Mesenchymal stem cell (in vitro differentiated cells and primary cell): ENCODE data around the gene UPK3A.

Experiments used
- DNase-seq: peaks from one replicate; pipeline ENCODE4 v3.0.0-alpha.2; 2013
- H2AFZ ChIP-seq: one replicate; pipeline ENCODE4 v1.6.1; 2013; ENCODE audit warnings: low read depth, mild to moderate bottlenecking, control low read depth, inconsistent platforms, low read length, moderate library complexity
- H2AK5ac ChIP-seq: 2 replicates; pipeline ENCODE4 v1.6.1; 2013; ENCODE audit warnings: low read length, moderate library complexity, mild to moderate bottlenecking, inconsistent platforms; ENCODE audit not compliant: severe bottlenecking
- H2BK120ac ChIP-seq: one replicate; pipeline ENCODE4 v1.6.1; 2013; ENCODE audit warnings: low read depth, mild to moderate bottlenecking, inconsistent platforms, low read length, moderate library complexity
- H2BK12ac ChIP-seq, 2 experiments: one replicate each; pipeline ENCODE4 v1.6.1; 2013; ENCODE audit warnings: inconsistent platforms in 2 of 2, low read length in 2 of 2, mild to moderate bottlenecking in 2 of 2, moderate library complexity in 2 of 2, control low read depth in 1 of 2
- H2BK15ac ChIP-seq: one replicate; pipeline ENCODE4 v1.6.1; 2013; ENCODE audit warnings: mild to moderate bottlenecking, low read depth, inconsistent platforms; ENCODE audit not compliant: poor library complexity, severe bottlenecking
- H2BK5ac ChIP-seq: 2 replicates; pipeline ENCODE4 v1.6.1; 2013; ENCODE audit warnings: low read depth, mild to moderate bottlenecking, low read length, control low read depth, inconsistent platforms; ENCODE audit not compliant: poor library complexity, severe bottlenecking
- H3K14ac ChIP-seq, 2 experiments: one replicate each; pipeline ENCODE4 v1.6.1; 2013; ENCODE audit warnings: inconsistent platforms in 2 of 2, low read length in 2 of 2, control low read depth in 1 of 2, mild to moderate bottlenecking in 1 of 2, moderate library complexity in 1 of 2
- H3K18ac ChIP-seq, 2 experiments: one replicate each; pipeline ENCODE4 v1.6.1; 2013; ENCODE audit warnings: inconsistent platforms in 2 of 2, low read length in 2 of 2, control low read depth in 1 of 2, low read depth in 1 of 2, mild to moderate bottlenecking in 1 of 2
- H3K23ac ChIP-seq, 2 experiments: one replicate each; pipeline ENCODE4 v1.6.1; 2013; ENCODE audit warnings: inconsistent platforms in 2 of 2, low read length in 2 of 2, mild to moderate bottlenecking in 2 of 2, moderate library complexity in 2 of 2, control low read depth in 1 of 2
- H3K27ac ChIP-seq: 2 replicates; pipeline ENCODE4 v1.5.1; 2013; ENCODE audit warnings: mild to moderate bottlenecking, moderate library complexity, low read length, control low read depth, inconsistent platforms; ENCODE audit not compliant: poor library complexity, severe bottlenecking
- H3K27me3 ChIP-seq, 2 experiments: 2 replicates each; pipeline versions ENCODE4 v1.6.1 to v1.7.0; 2013; ENCODE audit warnings: low read length in 2 of 2, mild to moderate bottlenecking in 2 of 2, moderate library complexity in 2 of 2, control low read depth in 1 of 2, inconsistent platforms in 1 of 2; ENCODE audit not compliant: control insufficient read depth in 1 of 2, insufficient read depth in 1 of 2
- H3K36me3 ChIP-seq, 2 experiments: 2 replicates each; pipeline versions ENCODE4 v1.6.1 to v1.7.0; 2013; ENCODE audit warnings: low read length in 2 of 2, control low read depth in 1 of 2, inconsistent platforms in 1 of 2, low read depth in 1 of 2, mild to moderate bottlenecking in 1 of 2; ENCODE audit not compliant: insufficient read depth in 2 of 2, control insufficient read depth in 1 of 2
- H3K4ac ChIP-seq, 2 experiments: one replicate each; pipeline ENCODE4 v1.6.1; 2013; ENCODE audit warnings: inconsistent platforms in 2 of 2, low read length in 2 of 2, mild to moderate bottlenecking in 2 of 2, moderate library complexity in 2 of 2, control low read depth in 1 of 2, low read depth in 1 of 2
- H3K4me1 ChIP-seq: 2 replicates; pipeline ENCODE4 v1.6.1; 2013; ENCODE audit warnings: low read depth, low read length, control low read depth; ENCODE audit not compliant: control insufficient read depth, insufficient read depth
- H3K4me2 ChIP-seq: 2 replicates; pipeline ENCODE4 v1.6.1; 2013; ENCODE audit warnings: low read length, mild to moderate bottlenecking, inconsistent platforms; ENCODE audit not compliant: poor library complexity, severe bottlenecking
- H3K4me3 ChIP-seq, 2 experiments: 2 replicates each; pipeline versions ENCODE4 v1.5.1 to v1.7.0; 2013; ENCODE audit warnings: low read length in 2 of 2, mild to moderate bottlenecking in 2 of 2, control low read depth in 1 of 2, low read depth in 1 of 2; ENCODE audit not compliant: insufficient read depth in 1 of 2
- H3K79me1 ChIP-seq: replicated peaks from 2 replicates; pipeline ENCODE4 v1.6.1; 2013; ENCODE audit warnings: mild to moderate bottlenecking, control low read depth, low read length, inconsistent platforms; ENCODE audit not compliant: poor library complexity, severe bottlenecking
- H3K9ac ChIP-seq: 2 replicates; pipeline ENCODE4 v1.7.0; 2013; ENCODE audit warnings: mild to moderate bottlenecking, low read length, moderate library complexity
- H3K9me3 ChIP-seq: 2 replicates; pipeline ENCODE4 v1.7.0; 2013; ENCODE audit warnings: mild to moderate bottlenecking, low read length; ENCODE audit not compliant: control insufficient read depth
- H4K8ac ChIP-seq: one replicate; pipeline ENCODE4 v1.6.1; 2013; ENCODE audit warnings: inconsistent platforms, mild to moderate bottlenecking, low read length, moderate library complexity
- H4K91ac ChIP-seq: one replicate; pipeline ENCODE4 v1.6.1; 2013; ENCODE audit warnings: mild to moderate bottlenecking, low read length, inconsistent platforms
- WGBS: methylation state at CpG from one replicate; pipeline ENCODE4 v1.1.7; 2013; ENCODE audit warnings: mixed read lengths; 5-methylcytosine and 5-hydroxymethylcytosine counted together

Gene UPK3A

DNA sequence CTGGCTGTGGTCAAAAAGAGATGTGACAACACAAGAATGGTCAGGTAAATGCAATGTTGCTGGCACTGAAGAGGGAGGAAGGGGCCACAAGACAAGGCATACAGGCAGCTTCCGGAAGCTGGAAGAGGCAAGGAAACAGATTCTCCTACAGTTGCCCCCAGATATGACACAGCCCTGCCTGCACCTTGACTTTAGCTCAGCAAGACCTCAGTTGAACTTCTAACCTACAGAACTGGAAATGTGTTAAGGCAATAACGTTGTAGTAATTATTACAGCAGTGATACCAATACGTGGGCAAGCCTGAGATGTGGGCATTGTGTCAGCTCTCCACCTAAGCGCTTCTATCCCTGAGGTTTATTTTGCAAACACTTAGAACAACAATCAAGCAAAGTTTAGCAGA lies 39.8 kb upstream of the UPK3A start:
- no peak overlapping the region for H4K8ac ChIP-seq
- H3K18ac ChIP-seq: peak overlapping the region in 1 of 2 experiments; percentile 50
- no peak overlapping the region for H2BK5ac ChIP-seq
- H3K4me2 ChIP-seq: no peak overlapping the region
- H2AFZ ChIP-seq: no peak overlapping the region
- no peak overlapping the region for H2BK120ac ChIP-seq
- H3K4me1 ChIP-seq: peaks cover 25% of the 10 kb centered on the region
- no peaks in the 10 kb centered on the region for H3K27me3 ChIP-seq
- no peak overlapping the region for H3K4me3 ChIP-seq
- 94% methylated on average over 4 of the region's 4 CpGs for WGBS
- no peak overlapping the region for H2BK15ac ChIP-seq
- DNase-seq: no peak
- H2BK12ac ChIP-seq: peak overlapping the region; percentile 3 to 73
- H3K27ac ChIP-seq: no peak overlapping the region
- no peaks in the 10 kb centered on the region for H3K9me3 ChIP-seq
- H3K14ac ChIP-seq: no peak overlapping the region
- peak overlapping the region; percentile 78 for H2AK5ac ChIP-seq
- H3K36me3 ChIP-seq: no peaks in the 10 kb centered on the region
- no peak overlapping the region for H3K9ac ChIP-seq
- H4K91ac ChIP-seq: peak overlapping the region; percentile 34
- peaks cover 4% of the 10 kb centered on the region for H3K79me1 ChIP-seq
- H3K23ac ChIP-seq: no peak overlapping the region
- no peak overlapping the region for H3K4ac ChIP-seq

DNA sequence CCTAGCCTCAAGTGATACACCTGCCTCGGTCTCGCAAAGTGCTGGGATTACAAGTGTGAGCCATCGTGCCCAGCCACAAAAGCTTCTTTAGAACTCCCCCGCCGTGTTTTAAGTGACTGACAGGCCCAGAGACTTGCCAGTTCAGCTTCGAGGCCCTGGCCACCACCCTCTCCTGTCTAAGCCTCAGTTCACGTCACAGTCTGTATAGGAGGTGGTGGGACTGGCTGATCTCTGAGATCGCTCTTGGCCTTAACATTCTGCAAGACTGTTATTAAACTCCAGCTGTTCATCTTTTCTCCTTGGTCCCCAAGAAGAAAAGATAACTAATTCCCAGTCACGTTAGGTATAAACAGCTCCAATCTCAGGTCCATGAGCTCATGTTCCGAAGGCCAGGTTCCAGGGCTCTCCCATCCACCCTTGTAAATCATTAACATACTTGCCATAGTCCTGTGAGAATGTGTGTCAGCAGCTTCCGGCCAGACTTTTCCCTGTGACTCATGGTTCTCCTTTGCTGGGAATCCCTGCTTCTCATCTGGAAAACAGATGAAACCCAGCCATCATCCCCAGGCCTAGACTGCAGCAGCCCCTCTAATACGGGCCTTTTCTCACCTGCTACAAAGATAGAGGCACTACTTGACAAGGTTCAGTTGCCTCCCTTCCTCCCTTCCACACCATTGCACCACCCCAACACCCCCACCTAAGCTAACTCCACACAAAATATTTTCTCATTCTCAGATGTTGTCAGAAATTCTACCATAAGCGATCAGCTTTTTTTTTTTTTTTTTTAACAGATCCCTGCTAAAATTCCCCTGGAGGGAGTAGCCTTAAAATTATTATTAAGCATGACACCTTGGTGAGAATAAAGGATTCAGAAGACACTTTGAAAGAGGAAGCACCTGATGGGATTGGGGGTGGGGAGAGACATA lies 38.4 kb upstream of the UPK3A start:
- no peak overlapping the region for H3K14ac ChIP-seq
- DNase-seq: peak; percentile 99
- H3K23ac ChIP-seq: no peak overlapping the region
- H3K4me3 ChIP-seq: no peak overlapping the region
- peak overlapping the region; percentile 35 to 65 for H3K4ac ChIP-seq
- peak overlapping the region; percentile 47 for H3K4me2 ChIP-seq
- H2BK120ac ChIP-seq: peak overlapping the region; percentile 75
- H3K4me1 ChIP-seq: peaks cover 19% of the 10 kb centered on the region
- H3K36me3 ChIP-seq: no peaks in the 10 kb centered on the region
- H3K18ac ChIP-seq: peak overlapping the region; percentile 74 to 94
- peak overlapping the region; percentile 92 for H2BK5ac ChIP-seq
- no peaks in the 10 kb centered on the region for H3K9me3 ChIP-seq
- peak overlapping the region; percentile 69 for H4K8ac ChIP-seq
- WGBS: 26% methylated on average over 12 of the region's 13 CpGs
- H2BK15ac ChIP-seq: no peak overlapping the region
- H3K27me3 ChIP-seq: no peaks in the 10 kb centered on the region
- H3K27ac ChIP-seq: peak overlapping the region; percentile 99
- no peak overlapping the region for H2AK5ac ChIP-seq
- H3K9ac ChIP-seq: peak overlapping the region; percentile 38
- no peak overlapping the region for H2AFZ ChIP-seq
- no peaks in the 10 kb centered on the region for H3K79me1 ChIP-seq
- peak overlapping the region; percentile 94 for H4K91ac ChIP-seq
- peak overlapping the region; percentile 7 to 97 for H2BK12ac ChIP-seq

DNA sequence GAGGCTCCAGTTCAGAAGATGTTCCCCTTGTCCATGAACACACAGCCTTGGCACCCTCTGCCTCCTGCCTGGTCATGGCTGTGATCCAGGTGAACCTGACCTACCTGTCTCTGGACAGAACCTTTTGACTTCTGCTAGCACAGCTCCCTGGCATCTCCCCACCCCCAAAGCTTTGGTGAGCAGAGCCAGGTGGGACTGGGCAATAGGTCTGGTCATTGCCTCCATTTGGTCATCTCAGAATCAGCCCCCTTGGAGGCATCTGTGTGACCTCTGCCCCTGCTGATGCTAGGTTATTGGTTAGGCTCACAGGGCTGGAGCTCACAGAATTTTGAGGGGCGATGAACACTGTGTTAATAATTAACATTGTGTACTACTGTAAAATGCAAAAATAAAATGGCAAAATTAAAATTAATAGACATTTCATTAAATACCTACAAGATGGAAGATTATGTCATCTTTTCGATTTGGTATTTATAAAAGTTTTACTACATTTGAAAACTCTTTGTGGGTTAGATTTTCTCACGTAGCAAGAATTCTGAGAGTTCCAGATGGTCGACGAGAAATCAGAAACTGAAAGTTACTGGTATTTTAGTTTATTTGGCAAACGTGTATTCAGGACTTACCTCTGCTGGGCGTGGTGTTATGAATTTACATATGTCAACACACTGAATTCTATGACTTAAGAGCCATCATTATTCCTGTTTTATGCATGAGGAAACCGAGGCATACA lies 35.8 kb upstream of the UPK3A start:
- Histone ChIP-seq H3K4me2 (no peak overlapping the region), H3K27ac (no peak overlapping the region), H3K14ac (no peak overlapping the region), H3K36me3 (no peaks in the 10 kb centered on the region), H4K8ac (no peak overlapping the region), H2AFZ (no peak overlapping the region), H3K79me1 (no peaks in the 10 kb centered on the region), H3K23ac (no peak overlapping the region), H2BK5ac (no peak overlapping the region), H2BK12ac (peak overlapping the region in 1 of 2 experiments; percentile 75), H3K9ac (no peak overlapping the region), H2BK15ac (peak overlapping the region; percentile 54), H3K4me3 (no peak overlapping the region), H3K9me3 (no peaks in the 10 kb centered on the region), H4K91ac (peak overlapping the region; percentile 2), H2BK120ac (no peak overlapping the region), H2AK5ac (peak overlapping the region; percentile 86), H3K4me1 (peaks cover 17% of the 10 kb centered on the region), H3K4ac (no peak overlapping the region), H3K27me3 (no peaks in the 10 kb centered on the region), H3K18ac (no peak overlapping the region)
- WGBS: 84% methylated on average over 7 of the region's 8 CpGs
- no peak for DNase-seq

DNA sequence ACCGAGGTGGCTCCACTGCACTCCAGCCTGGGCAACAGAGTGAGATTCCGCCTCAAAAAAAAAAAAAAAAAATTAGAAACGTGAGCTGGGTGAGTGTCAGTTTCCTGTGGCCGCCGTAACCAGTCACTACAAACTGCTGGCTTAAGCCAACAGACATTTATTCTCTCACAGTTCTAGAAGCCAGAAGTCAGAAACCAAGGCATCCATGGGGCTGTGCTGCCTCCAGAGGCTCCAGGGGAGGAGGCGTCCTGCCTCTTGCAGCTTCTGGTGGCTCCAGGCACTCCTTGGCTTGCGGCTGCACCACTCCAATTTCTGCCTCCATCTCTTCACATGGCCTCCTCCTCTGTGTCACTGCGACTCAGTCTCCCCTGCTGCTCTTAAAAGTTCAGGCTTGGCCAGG lies 32.9 kb upstream of the UPK3A start:
- no peak overlapping the region for H2BK120ac ChIP-seq
- no peak overlapping the region for H3K14ac ChIP-seq
- H3K79me1 ChIP-seq: no peaks in the 10 kb centered on the region
- no peaks in the 10 kb centered on the region for H3K27me3 ChIP-seq
- no peak overlapping the region for H4K8ac ChIP-seq
- H4K91ac ChIP-seq: no peak overlapping the region
- no peak overlapping the region for H3K4ac ChIP-seq
- no peak overlapping the region for H3K18ac ChIP-seq
- DNase-seq: no peak
- peaks cover 11% of the 10 kb centered on the region for H3K4me1 ChIP-seq
- H2AFZ ChIP-seq: no peak overlapping the region
- no peak overlapping the region for H3K9ac ChIP-seq
- H2BK15ac ChIP-seq: no peak overlapping the region
- no peak overlapping the region for H3K4me3 ChIP-seq
- no peaks in the 10 kb centered on the region for H3K36me3 ChIP-seq
- H3K4me2 ChIP-seq: no peak overlapping the region
- 65% methylated on average over 8 of the region's 8 CpGs for WGBS
- H3K27ac ChIP-seq: no peak overlapping the region
- no peaks in the 10 kb centered on the region for H3K9me3 ChIP-seq
- H2AK5ac ChIP-seq: no peak overlapping the region
- H2BK5ac ChIP-seq: no peak overlapping the region
- no peak overlapping the region for H2BK12ac ChIP-seq
- H3K23ac ChIP-seq: no peak overlapping the region
